OCI-LY3 (cell line): Measurements from ENCODE around the gene RHBDL1.

Source experiments
- H2AFZ ChIP-seq: fragments of 200-600, 300-600 bp; shearing (Covaris generic); 2 replicates; pipeline ENCODE4 v1.6.0; 2014; ENCODE audit warnings: antibody characterized with exemption, low read depth, low read length
- H3K27ac ChIP-seq: fragments of 200-600, 300-600 bp; sonication (generic); 2 replicates; pipeline ENCODE4 v1.5.1; 2014; ENCODE audit warnings: mild to moderate bottlenecking, low read length, moderate library complexity, mixed read lengths
- H3K27me3 ChIP-seq: fragments of 200-600, 300-600 bp; sonication (generic); 2 replicates; pipeline ENCODE4 v1.6.1; 2014; ENCODE audit warnings: low read depth, low read length, mixed read lengths
- H3K36me3 ChIP-seq: fragments of 200-600, 300-600 bp; sonication (generic); replicated peaks from 2 replicates; pipeline ENCODE3; 2014; ENCODE audit warnings: low read depth, low read length, mixed read lengths
- H3K4me1 ChIP-seq: fragments of 300-600, 200-600 bp; sonication (generic); 2 replicates; pipeline ENCODE4 v1.6.1; 2014; ENCODE audit warnings: low read length, mixed read lengths
- H3K4me2 ChIP-seq: fragments of 200-600, 300-600 bp; sonication (generic); 2 replicates; pipeline ENCODE4 v1.6.1; 2014; ENCODE audit warnings: low read length, mixed read lengths
- H3K4me3 ChIP-seq: fragments of 300-600, 200-600 bp; sonication (generic); 2 replicates; pipeline ENCODE4 v1.5.1; 2014; ENCODE audit warnings: antibody characterized with exemption, mild to moderate bottlenecking, low read length, moderate library complexity
- H3K79me2 ChIP-seq: fragments of 300-600, 200-600 bp; shearing (Covaris generic); 2 replicates; pipeline ENCODE4 v1.6.1; 2014; ENCODE audit warnings: mild to moderate bottlenecking, low read length, mixed read lengths
- H3K9ac ChIP-seq: fragments of 300-600, 200-600 bp; shearing (Covaris generic); 2 replicates; pipeline ENCODE4 v1.6.0; 2014; ENCODE audit warnings: mild to moderate bottlenecking, low read length, moderate library complexity
- H3K9me3 ChIP-seq: fragments of 200-600, 300-600 bp; shearing (Covaris generic); 2 replicates; pipeline ENCODE4 v1.6.1; 2014; ENCODE audit warnings: low read length, mixed read lengths; ENCODE audit not compliant: insufficient read depth
- H4K20me1 ChIP-seq: fragments of 200-600, 300-600 bp; sonication (generic); 2 replicates; pipeline ENCODE4 v1.6.1; 2016; ENCODE audit warnings: low read length, mixed read lengths; ENCODE audit not compliant: insufficient read depth
- EZH2phosphoT487 ChIP-seq: fragments of 200-600 bp; shearing (Covaris generic); IDR thresholded peaks from 2 replicates; pipeline ENCODE4 v1.6.1; 2018; ENCODE audit warnings: antibody characterized with exemption, mixed run types, low read depth
- TF ChIP-seq, protein P1 (sequence below): fragments of 200-600, 300-600 bp; sonication (generic); IDR thresholded peaks from 2 replicates; pipeline ENCODE4 v1.5.1; 2014; ENCODE audit warnings: antibody characterized with exemption, low read length, low read depth

Gene RHBDL1

DNA sequence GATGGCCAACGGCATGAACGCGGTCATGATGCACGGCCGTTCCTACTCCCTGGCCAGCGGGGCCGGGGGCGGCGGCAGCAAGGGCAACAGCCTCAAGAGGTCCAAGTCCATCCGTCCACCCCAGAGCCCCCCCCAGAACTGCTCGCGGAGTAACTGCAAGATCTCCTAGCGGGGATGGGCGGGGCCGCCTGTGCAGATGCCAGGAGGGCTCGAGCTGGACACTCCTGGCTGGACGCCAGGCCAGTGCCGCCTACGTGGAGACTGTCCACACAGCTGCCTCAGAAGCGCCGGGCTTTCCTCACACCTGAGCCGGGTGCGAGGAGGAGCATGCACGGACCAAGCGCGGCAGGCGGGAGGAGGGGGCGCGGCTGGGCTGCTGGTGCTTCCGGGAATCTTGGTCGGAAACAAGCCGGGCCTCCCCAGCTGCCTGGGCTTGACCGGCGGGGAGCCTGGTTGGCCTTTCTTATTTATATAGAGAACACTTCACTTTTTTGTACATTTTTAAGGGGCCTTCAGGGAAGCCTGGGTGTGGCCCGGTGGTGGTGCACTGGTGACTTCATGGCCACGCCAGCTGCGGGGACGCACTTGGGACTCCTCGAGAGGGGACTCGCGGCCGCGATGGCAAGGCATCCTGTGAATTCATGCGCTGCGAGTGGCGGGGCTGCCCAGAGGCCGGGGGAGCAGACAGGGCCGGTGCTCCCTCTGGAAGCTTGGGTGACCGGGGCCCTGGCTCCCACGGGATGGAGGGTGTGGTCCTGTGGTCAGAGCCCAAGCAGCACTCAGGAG lies 47.8 kb upstream of the RHBDL1 start:
- Histone ChIP-seq H4K20me1 (no peaks in the 10 kb centered on the region), H3K36me3 (no peaks in the 10 kb centered on the region), H2AFZ (no peak overlapping the region), H3K4me1 (no peaks in the 10 kb centered on the region), H3K9me3 (no peaks in the 10 kb centered on the region), H3K27me3 (no peaks in the 10 kb centered on the region), H3K79me2 (no peaks in the 10 kb centered on the region), H3K4me3 (no peak overlapping the region), H3K9ac (no peak overlapping the region), H3K27ac (no peak overlapping the region), H3K4me2 (no peak overlapping the region)
- TF ChIP-seq, protein P1, sequence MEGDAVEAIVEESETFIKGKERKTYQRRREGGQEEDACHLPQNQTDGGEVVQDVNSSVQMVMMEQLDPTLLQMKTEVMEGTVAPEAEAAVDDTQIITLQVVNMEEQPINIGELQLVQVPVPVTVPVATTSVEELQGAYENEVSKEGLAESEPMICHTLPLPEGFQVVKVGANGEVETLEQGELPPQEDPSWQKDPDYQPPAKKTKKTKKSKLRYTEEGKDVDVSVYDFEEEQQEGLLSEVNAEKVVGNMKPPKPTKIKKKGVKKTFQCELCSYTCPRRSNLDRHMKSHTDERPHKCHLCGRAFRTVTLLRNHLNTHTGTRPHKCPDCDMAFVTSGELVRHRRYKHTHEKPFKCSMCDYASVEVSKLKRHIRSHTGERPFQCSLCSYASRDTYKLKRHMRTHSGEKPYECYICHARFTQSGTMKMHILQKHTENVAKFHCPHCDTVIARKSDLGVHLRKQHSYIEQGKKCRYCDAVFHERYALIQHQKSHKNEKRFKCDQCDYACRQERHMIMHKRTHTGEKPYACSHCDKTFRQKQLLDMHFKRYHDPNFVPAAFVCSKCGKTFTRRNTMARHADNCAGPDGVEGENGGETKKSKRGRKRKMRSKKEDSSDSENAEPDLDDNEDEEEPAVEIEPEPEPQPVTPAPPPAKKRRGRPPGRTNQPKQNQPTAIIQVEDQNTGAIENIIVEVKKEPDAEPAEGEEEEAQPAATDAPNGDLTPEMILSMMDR, result no peak
- no peak for TF ChIP-seq EZH2phosphoT487

GRCh38 chr16:628321-629061 lies 47.0 kb upstream of the RHBDL1 start:
- no peak overlapping the region for H3K4me3 ChIP-seq

DNA sequence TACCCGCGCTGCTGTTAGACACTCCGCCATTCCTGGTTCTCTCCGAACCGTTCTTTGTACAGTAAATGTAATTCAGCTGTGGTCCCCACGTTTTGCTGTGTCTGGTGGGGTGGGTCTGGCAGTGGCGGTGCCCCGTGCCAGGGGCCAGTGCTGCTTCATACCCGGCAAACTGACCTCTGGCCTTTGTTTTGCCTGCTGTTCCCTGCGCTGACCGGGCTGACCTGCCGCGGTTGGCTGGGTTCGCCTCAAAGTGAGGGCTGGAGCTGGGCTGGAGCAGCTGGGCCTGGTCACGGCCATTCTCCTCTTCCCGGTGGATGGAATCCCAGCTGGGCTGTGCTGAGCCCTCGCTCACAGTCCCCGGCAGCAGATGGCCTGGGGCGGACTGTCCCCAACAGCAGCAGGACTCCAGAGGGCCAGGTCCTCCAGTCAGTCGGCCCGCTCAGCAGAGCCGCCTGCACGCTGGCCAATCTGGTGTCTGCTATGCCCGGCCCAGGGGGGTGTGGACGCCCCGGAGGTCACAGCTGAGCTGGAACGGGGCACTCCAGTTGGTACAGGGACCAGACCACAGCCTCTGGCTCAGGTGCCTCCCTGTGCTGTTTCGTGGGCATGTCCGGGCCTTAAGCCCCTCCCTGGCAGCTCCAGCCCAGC lies 46.2 kb upstream of the RHBDL1 start:
- H4K20me1 ChIP-seq, result peaks cover 1% of the 10 kb centered on the region; the same call in 1 of the 2 replicates
- no peak overlapping the region for H3K4me3 ChIP-seq
- no peaks in the 10 kb centered on the region for H3K4me1 ChIP-seq
- H3K4me2 ChIP-seq, result no peak overlapping the region
- no peak overlapping the region for H3K9ac ChIP-seq
- TF ChIP-seq EZH2phosphoT487, result no peak
- TF ChIP-seq, protein P1, result no peak
- no peak overlapping the region for H3K27ac ChIP-seq
- peaks cover 7% of the 10 kb centered on the region for H3K36me3 ChIP-seq
- no peaks in the 10 kb centered on the region for H3K79me2 ChIP-seq
- no peak overlapping the region for H2AFZ ChIP-seq
- H3K9me3 ChIP-seq, result no peaks in the 10 kb centered on the region
- H3K27me3 ChIP-seq, result no peaks in the 10 kb centered on the region

More at GRCh38 chr16:628321-629061, 47.0 kb upstream of the RHBDL1 start:
- Histone ChIP-seq H3K27me3 (no peaks in the 10 kb centered on the region), H4K20me1 (no peaks in the 10 kb centered on the region), H3K4me2 (no peak overlapping the region), H3K27ac (no peak overlapping the region), H3K9me3 (no peaks in the 10 kb centered on the region), H3K4me1 (no peaks in the 10 kb centered on the region), H3K79me2 (no peaks in the 10 kb centered on the region), H2AFZ (no peak overlapping the region), H3K9ac (no peak overlapping the region), H3K36me3 (no peaks in the 10 kb centered on the region)
- TF ChIP-seq EZH2phosphoT487, result no peak
- TF ChIP-seq, protein P1, result no peak

GRCh38 chr16:629833-630248 lies 45.6 kb upstream of the RHBDL1 start:
- H3K27me3 ChIP-seq, result no peaks in the 10 kb centered on the region
- no peak overlapping the region for H2AFZ ChIP-seq
- H3K36me3 ChIP-seq, result peaks cover 12% of the 10 kb centered on the region
- no peak overlapping the region for H3K4me3 ChIP-seq
- H3K4me1 ChIP-seq, result peaks cover 3% of the 10 kb centered on the region
- no peak overlapping the region for H3K4me2 ChIP-seq
- TF ChIP-seq EZH2phosphoT487, result no peak
- TF ChIP-seq, protein P1, result no peak
- peaks cover 6% of the 10 kb centered on the region; the same call in 1 of the 2 replicates for H4K20me1 ChIP-seq
- no peaks in the 10 kb centered on the region for H3K9me3 ChIP-seq
- peaks cover 3% of the 10 kb centered on the region for H3K79me2 ChIP-seq
- H3K27ac ChIP-seq, result no peak overlapping the region
- H3K9ac ChIP-seq, result no peak overlapping the region
